ENCODE data around the gene SENP3. TPM values are rescaled to one million over a fixed set of nuclear protein-coding genes. Genes with fewer than 3 reads are reported as not detected.
A peak's percentile ranks its signal among the peaks of the same experiment; 100 is the strongest.

The SENP3 gene
- total and polyA plus RNA-seq, 2 of the 13 experiments (the other 11 are each of a cell fraction or from before 2014, with no cell fraction given), result 55.8 to 75.4 TPM

DNA sequence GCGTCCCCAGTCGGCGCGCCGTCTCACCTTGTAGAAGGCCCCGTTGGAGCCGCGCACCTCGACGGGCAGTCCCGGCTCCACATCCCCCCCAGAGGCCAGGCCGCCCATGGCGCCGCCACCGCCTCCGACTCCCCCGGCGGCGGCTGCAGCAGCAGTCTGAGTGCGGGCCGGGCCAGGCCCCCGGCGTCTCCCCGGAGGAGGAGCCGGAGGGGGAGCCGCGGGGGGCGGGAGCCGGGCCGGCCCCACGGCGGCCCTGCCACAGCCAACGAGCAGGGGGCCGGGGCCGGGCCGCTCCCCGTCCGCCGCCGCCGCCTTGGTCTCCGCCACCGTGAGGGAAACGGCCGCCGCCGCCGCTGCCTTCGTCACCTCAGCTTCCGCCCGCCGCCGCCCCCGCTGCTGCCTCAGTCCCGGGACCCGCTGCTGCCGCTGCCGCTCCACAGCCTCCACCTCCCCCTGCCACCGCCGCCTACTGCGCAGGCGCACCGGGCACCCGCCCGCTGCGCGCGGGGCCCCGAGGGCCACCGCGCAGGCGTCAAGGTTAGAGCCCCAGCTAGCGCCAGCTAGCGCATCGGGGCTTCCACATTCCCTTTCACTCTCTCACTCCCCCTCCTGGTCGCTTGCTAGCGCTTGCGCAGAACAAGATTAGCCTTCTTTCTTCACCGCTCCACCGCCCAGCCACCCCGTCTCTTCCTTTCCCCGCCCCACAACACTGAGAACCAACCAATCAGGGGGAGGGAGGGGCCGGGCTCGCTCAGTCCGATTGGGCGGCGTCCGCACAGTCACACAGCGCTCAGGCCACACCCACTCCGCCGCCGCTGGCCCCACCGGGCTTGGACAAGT is 52.9 kb downstream of the SENP3 start, which contains the start of gene FXR2 (continued):
- TF ChIP-seq, protein P1, sequence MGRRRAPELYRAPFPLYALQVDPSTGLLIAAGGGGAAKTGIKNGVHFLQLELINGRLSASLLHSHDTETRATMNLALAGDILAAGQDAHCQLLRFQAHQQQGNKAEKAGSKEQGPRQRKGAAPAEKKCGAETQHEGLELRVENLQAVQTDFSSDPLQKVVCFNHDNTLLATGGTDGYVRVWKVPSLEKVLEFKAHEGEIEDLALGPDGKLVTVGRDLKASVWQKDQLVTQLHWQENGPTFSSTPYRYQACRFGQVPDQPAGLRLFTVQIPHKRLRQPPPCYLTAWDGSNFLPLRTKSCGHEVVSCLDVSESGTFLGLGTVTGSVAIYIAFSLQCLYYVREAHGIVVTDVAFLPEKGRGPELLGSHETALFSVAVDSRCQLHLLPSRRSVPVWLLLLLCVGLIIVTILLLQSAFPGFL (CRISPR knock-in tag; IDR thresholded peaks at IDR 0.05), result no peak
- TF ChIP-seq, protein P2, sequence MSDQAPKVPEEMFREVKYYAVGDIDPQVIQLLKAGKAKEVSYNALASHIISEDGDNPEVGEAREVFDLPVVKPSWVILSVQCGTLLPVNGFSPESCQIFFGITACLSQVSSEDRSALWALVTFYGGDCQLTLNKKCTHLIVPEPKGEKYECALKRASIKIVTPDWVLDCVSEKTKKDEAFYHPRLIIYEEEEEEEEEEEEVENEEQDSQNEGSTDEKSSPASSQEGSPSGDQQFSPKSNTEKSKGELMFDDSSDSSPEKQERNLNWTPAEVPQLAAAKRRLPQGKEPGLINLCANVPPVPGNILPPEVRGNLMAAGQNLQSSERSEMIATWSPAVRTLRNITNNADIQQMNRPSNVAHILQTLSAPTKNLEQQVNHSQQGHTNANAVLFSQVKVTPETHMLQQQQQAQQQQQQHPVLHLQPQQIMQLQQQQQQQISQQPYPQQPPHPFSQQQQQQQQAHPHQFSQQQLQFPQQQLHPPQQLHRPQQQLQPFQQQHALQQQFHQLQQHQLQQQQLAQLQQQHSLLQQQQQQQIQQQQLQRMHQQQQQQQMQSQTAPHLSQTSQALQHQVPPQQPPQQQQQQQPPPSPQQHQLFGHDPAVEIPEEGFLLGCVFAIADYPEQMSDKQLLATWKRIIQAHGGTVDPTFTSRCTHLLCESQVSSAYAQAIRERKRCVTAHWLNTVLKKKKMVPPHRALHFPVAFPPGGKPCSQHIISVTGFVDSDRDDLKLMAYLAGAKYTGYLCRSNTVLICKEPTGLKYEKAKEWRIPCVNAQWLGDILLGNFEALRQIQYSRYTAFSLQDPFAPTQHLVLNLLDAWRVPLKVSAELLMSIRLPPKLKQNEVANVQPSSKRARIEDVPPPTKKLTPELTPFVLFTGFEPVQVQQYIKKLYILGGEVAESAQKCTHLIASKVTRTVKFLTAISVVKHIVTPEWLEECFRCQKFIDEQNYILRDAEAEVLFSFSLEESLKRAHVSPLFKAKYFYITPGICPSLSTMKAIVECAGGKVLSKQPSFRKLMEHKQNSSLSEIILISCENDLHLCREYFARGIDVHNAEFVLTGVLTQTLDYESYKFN (CRISPR knock-in tag; conservative IDR thresholded peaks at IDR 0.05), result peak; percentile 35; the same call in 1 of the 2 replicates
- no peak for TF ChIP-seq PAX8 (CRISPR knock-in tag; IDR thresholded peaks at IDR 0.05; ENCODE audit: borderline replicate concordance)
- 0 out of 2 replicates have a peak, but pooled peaks have one; percentile 29 for TF ChIP-seq ZNF556 (CRISPR knock-in tag; IDR thresholded peaks at IDR 0.05; ENCODE audit: borderline replicate concordance)
- TF ChIP-seq KLF15 (CRISPR knock-in tag; IDR thresholded peaks at IDR 0.05; ENCODE audit: borderline replicate concordance), result peak; percentile 40; the same call in 1 of the 2 replicates
- TF ChIP-seq MAZ (IDR thresholded peaks at IDR 0.05; ENCODE audit: borderline replicate concordance, low read depth, low read length), result peak; percentile 76; the same call in 1 of the 2 replicates
- peak; percentile 40; the same call in 1 of the 2 replicates for TF ChIP-seq MAZ (CRISPR knock-in tag; IDR thresholded peaks at IDR 0.05; ENCODE audit: low read depth)
- TF ChIP-seq, protein P3, sequence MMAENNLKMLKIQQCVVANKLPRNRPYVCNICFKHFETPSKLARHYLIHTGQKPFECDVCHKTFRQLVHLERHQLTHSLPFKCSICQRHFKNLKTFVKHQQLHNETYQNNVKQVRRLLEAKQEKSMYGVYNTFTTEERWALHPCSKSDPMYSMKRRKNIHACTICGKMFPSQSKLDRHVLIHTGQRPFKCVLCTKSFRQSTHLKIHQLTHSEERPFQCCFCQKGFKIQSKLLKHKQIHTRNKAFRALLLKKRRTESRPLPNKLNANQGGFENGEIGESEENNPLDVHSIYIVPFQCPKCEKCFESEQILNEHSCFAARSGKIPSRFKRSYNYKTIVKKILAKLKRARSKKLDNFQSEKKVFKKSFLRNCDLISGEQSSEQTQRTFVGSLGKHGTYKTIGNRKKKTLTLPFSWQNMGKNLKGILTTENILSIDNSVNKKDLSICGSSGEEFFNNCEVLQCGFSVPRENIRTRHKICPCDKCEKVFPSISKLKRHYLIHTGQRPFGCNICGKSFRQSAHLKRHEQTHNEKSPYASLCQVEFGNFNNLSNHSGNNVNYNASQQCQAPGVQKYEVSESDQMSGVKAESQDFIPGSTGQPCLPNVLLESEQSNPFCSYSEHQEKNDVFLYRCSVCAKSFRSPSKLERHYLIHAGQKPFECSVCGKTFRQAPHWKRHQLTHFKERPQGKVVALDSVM (CRISPR knock-in tag; IDR thresholded peaks at IDR 0.05), result no peak; the same call in 1 of the 2 replicates
- TF ChIP-seq ZFP36L1 (CRISPR knock-in tag; IDR thresholded peaks at IDR 0.05), result no peak
- 0 out of 2 replicates have a peak, but pooled peaks have one; percentile 48 for TF ChIP-seq TBP (CRISPR knock-in tag; IDR thresholded peaks at IDR 0.05)
- 0 out of 2 replicates have a peak, but pooled peaks have one; percentile 10 for TF ChIP-seq TAF1 (CRISPR knock-in tag; IDR thresholded peaks at IDR 0.05)
- TF ChIP-seq FOXO1 (CRISPR knock-in tag; IDR thresholded peaks at IDR 0.05), result no peak
- TF ChIP-seq YEATS4 (CRISPR knock-in tag; IDR thresholded peaks at IDR 0.05; ENCODE audit: borderline replicate concordance), result peak; percentile 21; the same call in 1 of the 2 replicates
- TF ChIP-seq PCBP1 (IDR thresholded peaks at IDR 0.05; ENCODE audit: borderline replicate concordance, low read depth, low read length), result 0 out of 2 replicates have a peak, but pooled peaks have one; percentile 14
- TF ChIP-seq ISL2 (CRISPR knock-in tag; IDR thresholded peaks at IDR 0.05), result no peak; the same call in 1 of the 2 replicates
- no peak for TF ChIP-seq ATAD3A (CRISPR knock-in tag; IDR thresholded peaks at IDR 0.05)
- TF ChIP-seq SPEN (CRISPR knock-in tag; IDR thresholded peaks at IDR 0.05; ENCODE audit: low read depth), result peak; percentile 44
- no peak for TF ChIP-seq ZNF496 (CRISPR knock-in tag; IDR thresholded peaks at IDR 0.05; ENCODE audit: insufficient replicate concordance)
- TF ChIP-seq ZNF619 (CRISPR knock-in tag; IDR thresholded peaks at IDR 0.05), result 0 out of 2 replicates have a peak, but pooled peaks have one; percentile 13
- peak; percentile 65 for TF ChIP-seq ZFX (CRISPR knock-in tag; IDR thresholded peaks at IDR 0.05; ENCODE audit: low read depth)
- TF ChIP-seq KDM5B (CRISPR knock-in tag; IDR thresholded peaks at IDR 0.05; ENCODE audit: borderline replicate concordance), result peak; percentile 47; the same call in 1 of the 2 replicates
- TF ChIP-seq ZNF547 (CRISPR knock-in tag; IDR thresholded peaks at IDR 0.05), result 0 out of 2 replicates have a peak, but pooled peaks have one; percentile 69
